Hepatocyte (in vitro differentiated cells): ENCODE results near the gene GGTLC3.
"Not testable (repeated sequence)": the region's sequence is repeated elsewhere in the genome, so short reads cannot be mapped to it uniquely, and the experiment has no call there.

Source experiments
- EZH2 ChIP-seq: fragments of 200-600 bp; sonication (generic); IDR thresholded peaks from 2 replicates; pipeline ENCODE4 v1.6.1; 2016; ENCODE audit warnings: antibody characterized with exemption, mild to moderate bottlenecking, borderline replicate concordance
- TF ChIP-seq, protein P1 (sequence below): fragments of 200-600 bp; sonication (generic); IDR thresholded peaks from 2 replicates; pipeline ENCODE4 v1.5.1; 2016; ENCODE audit warnings: antibody characterized with exemption, mild to moderate bottlenecking; ENCODE audit not compliant: poor library complexity

DNA sequence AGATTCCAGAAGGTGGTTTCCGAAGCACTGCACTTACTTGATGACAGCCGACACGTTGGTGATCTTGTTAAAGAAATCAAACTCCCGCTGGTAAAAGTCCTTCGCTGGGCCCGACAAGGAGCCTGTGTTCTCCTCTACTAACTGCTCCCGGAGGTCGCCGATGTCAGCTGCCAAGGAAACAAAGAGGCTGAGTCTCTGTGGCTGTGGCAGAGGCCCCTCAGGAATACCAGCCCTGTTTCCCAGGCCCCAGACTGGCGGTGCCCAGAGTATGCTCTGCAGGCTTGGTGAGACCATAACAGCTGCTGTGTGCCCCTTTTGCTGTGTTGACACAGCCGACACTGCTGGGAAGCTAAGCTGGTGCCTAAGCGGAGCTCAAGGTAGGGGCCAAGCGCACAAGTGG, 26.7 kb upstream of the GGTLC3 start:
- TF ChIP-seq, protein P1, sequence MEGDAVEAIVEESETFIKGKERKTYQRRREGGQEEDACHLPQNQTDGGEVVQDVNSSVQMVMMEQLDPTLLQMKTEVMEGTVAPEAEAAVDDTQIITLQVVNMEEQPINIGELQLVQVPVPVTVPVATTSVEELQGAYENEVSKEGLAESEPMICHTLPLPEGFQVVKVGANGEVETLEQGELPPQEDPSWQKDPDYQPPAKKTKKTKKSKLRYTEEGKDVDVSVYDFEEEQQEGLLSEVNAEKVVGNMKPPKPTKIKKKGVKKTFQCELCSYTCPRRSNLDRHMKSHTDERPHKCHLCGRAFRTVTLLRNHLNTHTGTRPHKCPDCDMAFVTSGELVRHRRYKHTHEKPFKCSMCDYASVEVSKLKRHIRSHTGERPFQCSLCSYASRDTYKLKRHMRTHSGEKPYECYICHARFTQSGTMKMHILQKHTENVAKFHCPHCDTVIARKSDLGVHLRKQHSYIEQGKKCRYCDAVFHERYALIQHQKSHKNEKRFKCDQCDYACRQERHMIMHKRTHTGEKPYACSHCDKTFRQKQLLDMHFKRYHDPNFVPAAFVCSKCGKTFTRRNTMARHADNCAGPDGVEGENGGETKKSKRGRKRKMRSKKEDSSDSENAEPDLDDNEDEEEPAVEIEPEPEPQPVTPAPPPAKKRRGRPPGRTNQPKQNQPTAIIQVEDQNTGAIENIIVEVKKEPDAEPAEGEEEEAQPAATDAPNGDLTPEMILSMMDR = not testable (repeated sequence)
- not testable (repeated sequence) for TF ChIP-seq EZH2
